Mononuclear cell (primary cell): ENCODE data around the gene AGAP3. TPM values are rescaled to one million over a fixed set of nuclear protein-coding genes. Genes with fewer than 3 reads are reported as not detected.
A peak's percentile ranks its signal among the peaks of the same experiment; 100 is the strongest.

Experiments used
- H3K27me3 ChIP-seq: 2 replicates; pipeline ENCODE4 v1.6.0; 2011; ENCODE audit warnings: low read length, control low read depth; ENCODE audit not compliant: insufficient read depth
- H3K4me1 ChIP-seq: 2 replicates; pipeline ENCODE4 v1.5.1; 2011; ENCODE audit warnings: mild to moderate bottlenecking, low read length, control low read depth; ENCODE audit not compliant: insufficient read depth
- H3K4me3 ChIP-seq: 2 replicates; pipeline ENCODE4 v1.5.1; 2011; ENCODE audit warnings: mild to moderate bottlenecking, low read length, moderate library complexity
- H3K9me3 ChIP-seq: 2 replicates; pipeline ENCODE4 v1.5.1; 2011; ENCODE audit warnings: low read depth, mild to moderate bottlenecking, control low read depth, low read length
- total RNA-seq: library from RNA; depleted of rRNA; stranded (reverse); fragments of >200 nt; gene quantifications from one replicate; pipeline ENCODE4 v1.2.3, GENCODE V29; 2012

AGAP3 gene
- total RNA-seq, 1 donor, result 23.6 TPM

DNA sequence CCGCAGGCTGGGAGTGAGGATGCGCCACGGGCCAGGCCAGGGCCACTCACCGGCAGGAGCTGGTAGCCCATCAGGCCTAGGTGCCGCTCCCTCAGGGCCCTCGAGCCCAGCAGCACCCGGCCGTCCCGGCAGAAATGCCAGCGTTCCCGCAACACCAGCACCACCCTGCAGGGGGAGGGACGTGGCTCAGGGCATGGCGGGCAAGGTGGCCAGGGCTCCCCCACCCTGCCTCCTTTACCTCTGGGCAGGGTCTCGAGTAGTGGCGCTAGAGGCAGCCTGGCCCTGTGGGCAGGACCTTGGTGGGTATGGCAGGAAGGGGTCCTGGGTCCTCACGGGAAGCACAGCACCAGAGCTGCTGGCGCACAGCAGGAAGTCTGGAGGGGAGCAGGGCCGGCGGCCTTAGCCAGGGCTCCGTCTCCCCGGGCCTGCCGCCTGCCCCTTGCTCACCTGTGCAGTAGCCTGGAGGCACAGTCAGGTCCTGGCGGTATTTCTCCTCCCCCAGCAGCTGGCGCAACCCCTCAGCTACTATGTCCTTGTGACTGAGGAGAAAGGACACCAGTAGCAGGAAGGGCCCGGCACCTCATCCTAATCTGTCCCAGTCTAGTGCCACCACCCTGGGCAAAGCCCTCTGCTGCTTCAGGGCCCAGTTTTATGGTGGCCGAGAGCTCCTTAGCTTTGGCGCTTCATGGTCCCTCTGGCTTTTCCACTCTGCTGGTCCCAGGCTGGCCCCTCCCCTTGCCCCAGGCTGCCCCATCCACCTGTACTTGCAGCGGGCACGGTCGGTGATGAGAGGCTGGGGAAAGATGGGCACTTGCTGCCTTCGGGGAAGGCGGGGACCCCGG is 9.2 kb upstream of the AGAP3 start:
- Histone ChIP-seq H3K9me3 (no peaks in the 10 kb centered on the region), H3K4me3 (no peak overlapping the region), H3K27me3 (no peaks in the 10 kb centered on the region), H3K4me1 (peaks cover 33% of the 10 kb centered on the region)

DNA sequence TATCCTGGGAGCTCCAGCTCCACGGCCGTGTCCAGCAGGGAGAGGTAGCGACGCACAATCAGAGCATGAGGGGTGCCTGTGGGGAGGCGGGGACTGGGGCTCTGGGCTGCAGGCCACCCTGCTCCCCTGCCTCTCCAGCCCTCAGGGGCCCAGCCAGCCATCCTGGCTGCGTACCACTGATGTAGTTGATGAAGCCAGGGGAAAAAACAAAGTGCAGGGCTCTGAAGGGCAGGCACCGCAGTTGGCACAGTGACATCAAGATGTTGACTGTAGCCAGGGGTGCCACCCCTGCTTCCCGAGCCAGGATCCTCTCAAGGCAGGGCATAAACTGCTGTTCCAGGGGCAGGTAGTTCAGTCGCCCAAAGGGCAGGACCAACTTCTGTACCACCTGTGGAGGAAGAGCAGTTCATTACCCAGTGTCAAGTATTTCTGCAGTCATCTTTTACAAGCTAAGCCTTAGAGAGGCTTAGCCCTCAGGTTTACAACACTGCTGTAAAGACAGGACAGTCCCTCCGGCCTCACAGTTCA is 8.5 kb upstream of the AGAP3 start:
- Histone ChIP-seq H3K4me3 (no peak overlapping the region), H3K9me3 (no peaks in the 10 kb centered on the region), H3K27me3 (no peaks in the 10 kb centered on the region), H3K4me1 (peaks cover 39% of the 10 kb centered on the region)

DNA sequence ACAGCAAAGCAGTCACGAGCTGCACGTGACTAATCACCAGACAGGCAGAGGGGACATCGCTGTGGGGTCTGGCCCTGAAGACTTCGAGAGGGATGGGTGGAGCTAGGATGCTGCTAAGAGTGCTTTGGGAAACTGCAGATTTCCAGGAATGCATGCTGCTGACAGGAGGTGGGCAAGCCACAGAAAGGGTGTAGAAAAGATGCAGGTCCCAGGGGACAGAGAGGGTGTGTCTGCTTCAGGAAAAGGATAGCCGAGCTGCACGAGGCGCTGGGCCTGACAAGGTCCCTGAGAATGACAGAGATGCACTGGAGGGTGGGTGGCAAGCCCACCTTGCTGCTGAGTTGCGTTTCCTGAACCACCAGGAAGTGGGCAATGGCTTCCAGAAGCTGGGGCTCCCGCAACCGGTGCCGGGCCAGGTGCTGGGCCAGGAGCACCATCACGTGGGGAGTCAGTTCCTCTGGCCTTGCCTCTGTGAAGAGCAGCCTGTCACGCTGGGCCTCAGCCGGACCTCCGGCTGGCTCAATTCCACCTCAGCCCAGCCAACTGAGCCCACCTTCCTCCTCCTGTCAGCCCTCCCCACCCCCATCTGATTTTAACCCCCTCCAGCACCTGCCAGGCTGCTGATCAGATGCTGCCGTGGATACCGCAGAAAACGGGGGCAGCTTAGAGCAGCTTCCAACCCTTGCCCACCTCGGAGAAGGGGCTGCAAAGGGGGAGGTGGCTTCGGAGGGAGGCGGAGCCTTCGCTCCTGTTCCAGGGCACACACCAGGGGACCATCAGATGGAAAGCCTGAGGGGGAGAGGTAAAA is 7.8 kb upstream of the AGAP3 start:
- H3K9me3 ChIP-seq, result no peaks in the 10 kb centered on the region
- H3K27me3 ChIP-seq, result no peaks in the 10 kb centered on the region
- H3K4me1 ChIP-seq, result peaks cover 41% of the 10 kb centered on the region
- no peak overlapping the region for H3K4me3 ChIP-seq

DNA sequence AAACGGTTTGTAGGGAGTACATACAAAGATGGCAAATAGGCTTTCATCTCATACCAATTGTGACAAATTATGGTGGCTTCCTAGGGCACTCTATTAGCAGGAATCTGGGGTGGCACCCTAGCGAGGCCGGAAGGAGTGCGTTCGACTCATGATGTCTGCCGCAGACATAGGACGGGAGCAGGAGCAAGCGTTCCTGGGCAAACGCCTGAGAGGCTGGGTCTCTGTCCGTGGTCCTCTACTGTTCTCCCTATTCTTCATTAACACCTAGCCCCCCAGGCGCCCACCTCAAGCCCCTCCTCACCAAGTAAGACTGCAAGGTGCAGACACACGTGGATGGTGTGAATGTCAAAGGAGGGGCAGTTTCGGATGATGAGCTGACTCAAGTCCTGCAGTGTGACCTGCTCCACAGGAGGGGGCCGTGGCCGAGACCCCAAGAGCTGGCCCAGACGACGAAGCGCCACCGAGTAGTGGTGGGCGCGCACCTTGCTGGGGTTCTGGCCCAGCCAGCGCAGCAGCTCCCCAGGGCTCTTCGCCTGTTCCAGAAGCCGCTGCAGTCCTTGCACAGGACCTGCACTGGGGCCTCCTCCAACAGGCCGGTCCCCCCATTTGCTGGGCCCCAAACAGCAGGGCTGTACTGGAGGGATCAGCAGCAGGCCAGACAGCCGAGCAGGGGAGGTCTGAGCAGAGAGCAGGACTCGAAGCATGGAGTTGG is 6.9 kb upstream of the AGAP3 start:
- H3K27me3 ChIP-seq, result no peaks in the 10 kb centered on the region
- H3K4me3 ChIP-seq, result no peak overlapping the region
- H3K9me3 ChIP-seq, result no peaks in the 10 kb centered on the region
- H3K4me1 ChIP-seq, result peaks cover 48% of the 10 kb centered on the region

DNA sequence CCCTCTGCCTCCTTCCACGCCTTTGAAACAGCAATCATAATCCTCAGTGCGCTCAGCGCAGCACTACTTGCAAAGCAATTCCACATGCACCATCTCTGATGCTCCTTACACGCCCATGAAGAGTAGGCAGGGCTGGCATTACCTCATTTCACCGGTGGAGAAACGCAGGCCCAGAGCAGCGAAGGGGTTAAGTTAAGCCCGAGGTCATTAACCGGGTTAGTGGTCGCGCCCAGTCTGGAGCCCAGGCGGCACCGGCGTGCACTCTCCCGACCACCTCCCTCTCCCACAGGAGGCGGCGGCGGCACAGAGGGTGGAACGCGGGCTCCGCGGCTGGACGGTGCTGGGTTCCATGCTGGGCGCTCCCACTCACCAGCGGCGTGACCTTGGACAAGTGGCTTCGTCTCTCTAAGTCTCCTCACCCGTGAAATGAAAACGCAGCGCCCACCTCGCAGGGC is 6.2 kb upstream of the AGAP3 start:
- peaks cover under 1% of the 10 kb centered on the region for H3K27me3 ChIP-seq
- H3K4me1 ChIP-seq, result peaks cover 48% of the 10 kb centered on the region
- H3K4me3 ChIP-seq, result peak overlapping the region; percentile 83
- H3K9me3 ChIP-seq, result no peaks in the 10 kb centered on the region

DNA sequence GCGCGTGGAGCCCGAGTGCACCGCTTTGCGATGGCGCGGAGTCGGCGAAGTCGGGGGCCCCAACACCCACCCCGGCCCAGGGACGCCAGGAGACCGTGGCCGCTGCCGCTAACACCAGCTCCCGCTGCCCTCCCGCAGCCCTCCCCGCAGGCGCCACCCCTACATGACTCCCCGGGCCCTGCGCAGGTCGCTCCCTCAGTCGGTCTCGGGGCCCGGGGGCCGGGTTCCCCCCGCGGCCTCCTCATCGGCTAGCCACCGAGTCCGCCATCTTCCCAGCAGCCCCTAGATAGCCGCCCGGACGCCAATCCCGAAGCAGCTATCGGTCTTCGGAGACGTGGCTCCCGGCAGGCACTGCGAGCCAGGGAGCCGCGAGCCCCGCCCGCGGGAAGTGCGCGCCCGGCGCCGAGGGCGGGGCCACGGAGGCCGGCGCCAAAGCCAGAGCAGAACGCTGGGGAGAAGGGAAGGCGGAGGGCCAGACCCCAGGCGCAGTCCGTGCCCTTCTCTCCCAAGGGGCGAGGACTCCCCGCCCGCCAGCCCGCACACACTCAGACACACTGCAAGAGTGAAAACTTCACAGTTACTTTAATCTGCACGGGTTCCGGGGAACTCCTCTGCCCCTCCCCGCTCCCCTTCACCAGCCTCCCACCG is 5.6 kb upstream of the AGAP3 start, which contains the start of gene FASTK:
Gene FASTK (minus strand): TSS at position 288 of the 648 bp plus-strand sequence. CDS start 43 bp downstream, at position 245.
- peaks cover 53% of the 10 kb centered on the region for H3K4me1 ChIP-seq
- peaks cover 6% of the 10 kb centered on the region for H3K27me3 ChIP-seq
- H3K4me3 ChIP-seq, result peak within 1 kb of the TSS; percentile 83
- no peaks in the 10 kb centered on the region for H3K9me3 ChIP-seq

DNA sequence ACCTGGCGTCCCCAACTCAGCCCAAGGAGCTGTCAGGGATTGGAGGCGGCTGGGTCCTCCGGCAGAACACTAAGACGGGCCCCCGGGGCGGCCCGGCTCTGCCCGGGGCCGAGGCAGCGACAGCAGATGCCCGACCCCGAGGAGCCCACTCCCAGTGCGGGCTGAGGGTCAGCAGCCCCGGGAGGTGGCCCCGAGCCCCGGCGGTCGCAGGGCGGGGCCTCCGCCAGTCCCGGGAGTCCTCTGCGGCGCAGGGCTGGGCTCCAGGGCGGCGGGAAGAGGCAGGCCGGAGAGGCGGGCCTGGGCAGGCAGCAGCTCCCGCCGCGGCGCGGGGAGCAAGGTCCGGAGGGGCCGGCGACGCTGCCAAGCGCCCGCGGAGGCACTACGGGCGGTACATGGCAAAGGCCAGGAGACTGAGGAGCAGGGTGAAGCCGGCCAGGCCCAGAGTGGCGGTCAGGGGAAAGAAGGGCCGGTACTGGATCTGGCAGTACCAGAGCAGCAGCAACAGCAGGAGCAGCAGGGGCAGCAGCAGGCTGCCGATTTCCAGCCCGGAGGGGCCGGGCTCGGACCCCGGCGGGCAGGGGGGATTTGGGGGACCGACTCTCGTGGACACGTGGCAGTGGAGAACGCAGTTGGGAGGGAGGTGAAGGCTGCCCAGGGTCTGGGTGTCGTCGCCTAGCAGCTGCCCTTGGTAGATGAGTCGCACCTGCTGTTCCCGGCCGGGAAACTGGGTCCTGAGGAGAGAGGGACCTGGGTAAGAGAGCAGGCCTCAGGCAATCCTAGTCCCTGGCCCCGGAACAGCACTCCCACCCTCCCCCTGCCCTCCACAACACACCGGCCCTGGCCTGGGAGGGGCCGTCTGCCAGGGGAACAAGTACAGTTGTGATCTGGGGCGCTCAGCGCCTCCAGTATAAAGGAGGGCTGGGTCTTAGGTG is 4.8 kb upstream of the AGAP3 start:
- H3K4me1 ChIP-seq, result peaks cover 57% of the 10 kb centered on the region
- peak overlapping the region; percentile 83 for H3K4me3 ChIP-seq
- H3K27me3 ChIP-seq, result peaks cover 6% of the 10 kb centered on the region
- no peaks in the 10 kb centered on the region for H3K9me3 ChIP-seq

DNA sequence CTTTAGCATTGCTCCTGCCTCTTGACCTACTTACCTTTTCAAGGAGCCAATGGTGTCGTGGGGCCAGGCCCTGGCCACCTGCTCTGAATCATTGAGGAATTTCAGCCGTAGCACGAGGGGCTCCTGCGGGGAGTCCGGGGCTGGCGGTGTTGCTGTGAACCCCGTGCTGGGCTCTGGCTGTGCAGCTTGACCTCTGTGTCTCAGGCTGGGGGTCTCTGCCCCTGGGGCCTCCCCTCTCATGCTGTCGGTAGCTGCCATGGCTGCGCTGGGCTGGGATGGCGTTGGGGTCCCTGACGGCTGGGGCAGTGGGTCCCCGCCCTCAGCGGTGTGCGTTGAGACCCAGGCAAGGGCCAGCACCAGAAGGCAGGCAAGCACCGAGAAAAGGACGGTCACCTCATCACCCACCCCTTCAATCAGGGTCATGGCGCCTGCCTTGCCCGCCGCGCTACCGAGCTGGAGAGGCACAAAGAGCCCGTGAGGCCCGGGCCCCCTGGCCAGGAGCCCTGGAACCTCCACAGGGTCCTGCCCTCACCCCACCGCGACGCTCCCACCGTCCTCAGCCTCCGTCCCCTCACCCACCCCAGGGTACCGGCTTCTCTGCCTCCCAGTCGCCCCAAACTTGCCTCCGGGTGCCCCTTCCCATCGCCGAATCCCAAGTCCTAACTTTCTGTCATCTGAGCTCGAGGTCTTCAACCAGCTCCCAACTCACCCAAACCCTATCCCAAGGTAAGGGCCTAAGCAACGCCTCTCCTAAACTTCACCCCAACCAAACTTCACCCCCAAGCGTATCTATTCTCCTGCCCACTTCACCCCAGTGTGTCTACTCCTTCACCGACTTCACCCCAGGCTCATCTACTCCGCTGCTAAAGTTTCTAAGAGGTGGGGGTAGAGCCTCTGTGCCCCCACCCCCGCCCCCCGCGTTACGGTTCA is 3.9 kb upstream of the AGAP3 start:
- Histone ChIP-seq H3K9me3 (no peaks in the 10 kb centered on the region), H3K4me3 (peak overlapping the region; percentile 54), H3K4me1 (peaks cover 63% of the 10 kb centered on the region), H3K27me3 (peaks cover 6% of the 10 kb centered on the region)

DNA sequence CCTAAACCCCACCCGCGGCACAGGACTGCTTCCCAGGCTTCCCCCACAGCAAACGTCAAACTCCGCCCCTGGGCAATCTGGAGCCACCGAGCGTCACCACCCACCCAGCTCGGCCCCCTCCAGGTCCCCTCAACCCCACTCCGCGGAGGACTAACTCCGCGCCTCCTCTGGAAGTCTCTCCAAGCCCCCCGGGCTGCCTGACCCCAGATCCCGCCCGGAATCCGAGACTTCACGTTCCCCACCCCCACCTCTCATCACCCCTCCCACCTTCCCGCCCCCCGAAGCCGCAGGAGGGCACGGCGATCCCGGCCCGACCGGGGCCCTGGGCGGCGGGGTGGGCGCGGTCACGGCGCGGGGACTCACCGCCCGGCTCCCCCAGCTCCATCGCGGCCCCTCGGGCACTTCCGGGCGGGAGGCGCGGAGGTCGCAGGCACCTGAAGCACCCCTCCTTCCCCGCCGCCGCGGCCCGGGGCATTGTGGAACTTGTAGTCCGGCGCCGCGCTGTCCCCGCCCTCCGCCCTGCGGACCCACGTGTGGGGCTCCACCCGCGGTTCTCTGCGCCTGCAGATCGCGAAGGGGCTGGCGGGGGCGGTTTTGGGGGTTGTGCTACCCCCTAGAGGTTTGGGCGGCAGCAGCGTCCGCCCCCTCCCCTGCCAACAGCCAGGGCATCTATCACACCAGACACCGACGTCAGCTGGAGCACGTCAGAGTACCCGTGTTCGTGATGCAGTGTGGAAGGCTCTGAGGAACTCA is 3.0 kb upstream of the AGAP3 start, which contains the start of gene TMUB1:
Gene TMUB1 (minus strand): TSS at position 423 of the 753 bp plus-strand sequence. CDS start 930 bp downstream, outside the sequence.
- peaks cover 71% of the 10 kb centered on the region for H3K4me1 ChIP-seq
- no peaks in the 10 kb centered on the region for H3K9me3 ChIP-seq
- H3K27me3 ChIP-seq, result peaks cover 6% of the 10 kb centered on the region
- H3K4me3 ChIP-seq, result peak within 1 kb of the TSS; percentile 54

DNA sequence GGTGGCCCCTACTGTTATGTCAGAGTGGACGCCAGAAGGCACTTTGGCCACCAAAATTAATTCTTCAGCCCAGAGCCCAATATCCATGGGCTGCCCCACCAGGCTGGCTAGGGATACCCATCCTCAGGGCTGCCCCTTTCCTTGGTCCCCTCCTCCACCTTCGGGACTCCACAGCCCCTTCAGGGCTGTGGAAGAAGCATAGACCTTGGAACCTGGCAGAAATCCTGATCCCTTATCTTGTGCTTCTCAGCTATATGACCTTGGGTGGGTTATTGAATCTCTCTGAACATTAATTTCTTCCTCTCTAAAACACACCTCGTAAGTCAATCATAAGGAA is 2.5 kb upstream of the AGAP3 start:
- peaks cover 72% of the 10 kb centered on the region for H3K4me1 ChIP-seq
- no peaks in the 10 kb centered on the region for H3K9me3 ChIP-seq
- peaks cover 6% of the 10 kb centered on the region for H3K27me3 ChIP-seq
- peak overlapping the region; percentile 54 for H3K4me3 ChIP-seq

DNA sequence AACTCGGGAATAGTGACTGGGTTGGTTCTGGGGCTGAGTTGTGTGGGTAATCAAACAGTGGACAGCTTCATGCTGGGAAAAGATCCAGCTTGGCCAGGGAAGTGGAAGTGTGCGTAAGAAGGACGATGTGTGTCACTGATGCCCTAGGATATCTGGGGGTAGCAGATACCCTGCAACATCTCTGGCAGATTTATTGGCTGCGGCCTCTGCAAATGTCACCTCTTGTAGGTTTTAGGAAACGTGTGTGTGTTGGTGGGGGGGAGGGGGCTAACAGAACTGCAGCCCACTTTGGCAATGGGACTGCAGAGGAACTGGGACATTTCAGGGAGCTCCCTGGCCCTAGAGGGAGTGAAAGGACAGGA is 965 bp upstream of the AGAP3 start:
- Histone ChIP-seq H3K9me3 (no peaks in the 10 kb centered on the region), H3K4me3 (no peak overlapping the region), H3K4me1 (peaks cover 73% of the 10 kb centered on the region), H3K27me3 (peaks cover 6% of the 10 kb centered on the region)

DNA sequence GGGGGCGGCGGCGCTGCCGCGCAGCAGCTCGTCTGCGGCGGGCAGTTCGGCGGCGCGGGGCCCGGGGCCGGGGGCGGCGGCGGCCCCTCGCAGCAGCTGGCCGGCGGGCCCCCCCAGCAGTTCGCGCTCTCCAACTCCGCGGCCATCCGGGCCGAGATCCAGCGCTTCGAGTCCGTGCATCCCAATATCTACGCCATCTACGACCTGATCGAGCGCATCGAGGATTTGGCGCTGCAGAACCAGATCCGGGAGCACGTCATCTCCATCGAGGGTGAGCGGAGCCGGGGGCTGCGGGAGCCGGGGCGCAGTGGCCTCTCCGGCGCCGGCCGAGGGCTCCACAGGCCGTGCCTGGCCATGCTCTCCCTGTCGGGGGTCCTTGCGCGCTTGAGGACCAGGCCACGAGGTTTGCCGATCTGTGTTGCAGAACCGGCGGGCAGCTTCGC is 548 bp downstream of the AGAP3 start:
- H3K4me3 ChIP-seq, result peak overlapping the region; percentile 55
- H3K4me1 ChIP-seq, result peaks cover 62% of the 10 kb centered on the region
- H3K9me3 ChIP-seq, result no peaks in the 10 kb centered on the region
- H3K27me3 ChIP-seq, result peaks cover 6% of the 10 kb centered on the region
